Astrocyte (in vitro differentiated cells and primary cell): ENCODE measurements around the gene ANKRD29. TPM values are rescaled to one million over a fixed set of nuclear protein-coding genes. Genes with fewer than 3 reads are reported as not detected.

Experiments
- DNase-seq: peaks from one replicate; pipeline ENCODE4 v3.0.0-alpha.2; 2010; ENCODE audit warnings: low read depth
- FAIRE-seq: peaks from 2 replicates; lab custom pipeline; 2011; peaks lifted over from hg19 to GRCh38; lab: Jason Lieb, UNC
- H2AFZ ChIP-seq: 2 replicates; pipeline ENCODE4 v1.6.0; 2012; ENCODE audit warnings: low read depth, low read length, inconsistent platforms
- H3K27ac ChIP-seq: 2 replicates; pipeline ENCODE4 v1.5.1; 2011; ENCODE audit warnings: low read depth, low read length, inconsistent platforms
- H3K27me3 ChIP-seq: 2 replicates; pipeline ENCODE4 v1.6.0; 2011; ENCODE audit warnings: low read length, inconsistent platforms; ENCODE audit not compliant: insufficient read depth
- H3K36me3 ChIP-seq: 2 replicates; pipeline ENCODE4 v1.5.1; 2011; ENCODE audit warnings: low read length, inconsistent platforms; ENCODE audit not compliant: insufficient read depth
- H3K4me1 ChIP-seq: 2 replicates; pipeline ENCODE4 v1.5.1; 2011; ENCODE audit warnings: low read length, inconsistent platforms; ENCODE audit not compliant: insufficient read depth
- H3K4me2 ChIP-seq: 2 replicates; pipeline ENCODE4 v1.6.0; 2012; ENCODE audit warnings: low read length, inconsistent platforms
- H3K4me3 ChIP-seq: 2 replicates; pipeline ENCODE4 v1.5.1; 2011; ENCODE audit warnings: low read depth, mild to moderate bottlenecking, low read length, inconsistent platforms; ENCODE audit not compliant: insufficient read depth
- H3K79me2 ChIP-seq: 2 replicates; pipeline ENCODE4 v1.6.0; 2012; ENCODE audit warnings: mild to moderate bottlenecking, low read length, inconsistent platforms; ENCODE audit not compliant: insufficient read depth
- H3K9ac ChIP-seq: 2 replicates; pipeline ENCODE4 v1.6.0; 2012; ENCODE audit warnings: mild to moderate bottlenecking, low read length, inconsistent platforms
- H3K9me3 ChIP-seq: 2 replicates; pipeline ENCODE4 v1.5.1; 2012; ENCODE audit warnings: low read depth, mild to moderate bottlenecking, low read length, inconsistent platforms; ENCODE audit not compliant: insufficient read depth
- H4K20me1 ChIP-seq: 2 replicates; pipeline ENCODE4 v1.6.0; 2012; ENCODE audit warnings: low read length, inconsistent platforms; ENCODE audit not compliant: insufficient read depth
- H3K27ac Mint-ChIP-seq: one replicate; pipeline ENCODE4 v1.8.0; 2021; ENCODE audit warnings: mild to moderate bottlenecking, mixed read lengths; ENCODE audit not compliant: unreplicated experiment
- H3K27me3 Mint-ChIP-seq: one replicate; pipeline ENCODE4 v1.8.0; 2021; ENCODE audit warnings: low read depth, mixed read lengths; ENCODE audit not compliant: unreplicated experiment
- H3K36me3 Mint-ChIP-seq: one replicate; pipeline ENCODE4 v1.8.0; 2021; ENCODE audit warnings: low read depth, mixed read lengths; ENCODE audit not compliant: unreplicated experiment
- H3K4me1 Mint-ChIP-seq: one replicate; pipeline ENCODE4 v1.8.0; 2021; ENCODE audit warnings: low read depth, mixed read lengths; ENCODE audit not compliant: unreplicated experiment
- H3K4me3 Mint-ChIP-seq: one replicate; pipeline ENCODE4 v1.8.0; 2021; ENCODE audit warnings: mild to moderate bottlenecking, moderate library complexity, mixed read lengths; ENCODE audit not compliant: unreplicated experiment
- H3K9me3 Mint-ChIP-seq: one replicate; pipeline ENCODE4 v1.8.0; 2021; ENCODE audit warnings: mild to moderate bottlenecking, mixed read lengths; ENCODE audit not compliant: unreplicated experiment
- CTCF ChIP-seq: IDR thresholded peaks from 2 replicates; pipeline ENCODE4 v1.5.1; 2011; ENCODE audit warnings: low read depth, mild to moderate bottlenecking, inconsistent platforms, low read length, moderate library complexity; ENCODE audit not compliant: insufficient read depth
- EZH2 ChIP-seq: IDR thresholded peaks from 2 replicates; pipeline ENCODE4 v1.6.1; 2012; ENCODE audit warnings: mild to moderate bottlenecking, low read length, inconsistent platforms; ENCODE audit not compliant: insufficient read depth
- total RNA-seq: library from RNA; stranded (reverse); gene quantifications from 2 replicates; pipeline ENCODE4 v1.2.1, GENCODE V29; 2021

ANKRD29 gene
- total RNA-seq, 1 donor from 2014 or later, result 0.75 TPM

- H2AFZ ChIP-seq, result no peak overlapping the region
- Mint-ChIP-seq H3K4me1 (peaks cover 34% of the 10 kb centered on the region), H3K4me3 (no peak overlapping the region), H3K27ac (no peak overlapping the region), H3K27me3 (no peaks in the 10 kb centered on the region), H3K36me3 (peaks cover 9% of the 10 kb centered on the region), H3K9me3 (no peaks in the 10 kb centered on the region)
- H3K4me1 ChIP-seq, result peaks cover 9% of the 10 kb centered on the region
- peaks cover 14% of the 10 kb centered on the region for H3K36me3 ChIP-seq
- H3K27me3 ChIP-seq, result no peaks in the 10 kb centered on the region
- FAIRE-seq (no peak), DNase-seq (no peak)
- TF ChIP-seq CTCF, result no peak
- TF ChIP-seq EZH2, result no peak
- no peaks in the 10 kb centered on the region for H3K9me3 ChIP-seq
- no peak overlapping the region for H3K4me3 ChIP-seq
- no peak overlapping the region for H3K4me2 ChIP-seq
- peaks cover 23% of the 10 kb centered on the region for H3K79me2 ChIP-seq
- no peak overlapping the region for H3K9ac ChIP-seq
- H4K20me1 ChIP-seq, result peaks cover 59% of the 10 kb centered on the region
- H3K27ac ChIP-seq, result no peak overlapping the region
Observed at GRCh38 chr18:23575309-23575651, 87.4 kb downstream of the ANKRD29 start.

- Mint-ChIP-seq H3K36me3 (peaks cover 9% of the 10 kb centered on the region), H3K27me3 (no peaks in the 10 kb centered on the region), H3K27ac (peak overlapping the region; percentile 26), H3K4me1 (peaks cover 30% of the 10 kb centered on the region), H3K4me3 (no peak overlapping the region), H3K9me3 (no peaks in the 10 kb centered on the region)
- Histone ChIP-seq H3K27me3 (no peaks in the 10 kb centered on the region), H3K4me3 (no peak overlapping the region), H3K36me3 (peaks cover 19% of the 10 kb centered on the region), H3K79me2 (peaks cover 18% of the 10 kb centered on the region), H3K27ac (no peak overlapping the region), H4K20me1 (peaks cover 53% of the 10 kb centered on the region), H3K4me2 (peak overlapping the region; percentile 29), H3K9me3 (no peaks in the 10 kb centered on the region), H2AFZ (no peak overlapping the region), H3K4me1 (peaks cover 9% of the 10 kb centered on the region), H3K9ac (no peak overlapping the region)
- FAIRE-seq (no peak), DNase-seq (no peak)
- no peak for TF ChIP-seq EZH2
- no peak for TF ChIP-seq CTCF
Observed at GRCh38 chr18:23574611-23575308, 88.0 kb downstream of the ANKRD29 start.

- no peak overlapping the region for H3K4me3 Mint-ChIP-seq
- Histone ChIP-seq H3K27ac (peak overlapping the region; percentile 20), H3K36me3 (peaks cover 22% of the 10 kb centered on the region), H2AFZ (no peak overlapping the region), H3K9ac (no peak overlapping the region), H3K9me3 (no peaks in the 10 kb centered on the region), H3K79me2 (peaks cover 16% of the 10 kb centered on the region), H3K4me3 (no peak overlapping the region), H3K27me3 (no peaks in the 10 kb centered on the region), H3K4me1 (peaks cover 9% of the 10 kb centered on the region), H4K20me1 (peaks cover 45% of the 10 kb centered on the region), H3K4me2 (peak overlapping the region; percentile 29)
- peaks cover 24% of the 10 kb centered on the region for H3K4me1 Mint-ChIP-seq
- FAIRE-seq (no peak), DNase-seq (peak; percentile 82)
- H3K36me3 Mint-ChIP-seq, result peaks cover 9% of the 10 kb centered on the region
- H3K27me3 Mint-ChIP-seq, result no peaks in the 10 kb centered on the region
- H3K9me3 Mint-ChIP-seq, result no peaks in the 10 kb centered on the region
- no peak overlapping the region for H3K27ac Mint-ChIP-seq
- TF ChIP-seq CTCF (no peak), EZH2 (no peak)
Observed at GRCh38 chr18:23573626-23574431, 88.9 kb downstream of the ANKRD29 start.
